ENCODE data around the gene HNMT.

DNA sequence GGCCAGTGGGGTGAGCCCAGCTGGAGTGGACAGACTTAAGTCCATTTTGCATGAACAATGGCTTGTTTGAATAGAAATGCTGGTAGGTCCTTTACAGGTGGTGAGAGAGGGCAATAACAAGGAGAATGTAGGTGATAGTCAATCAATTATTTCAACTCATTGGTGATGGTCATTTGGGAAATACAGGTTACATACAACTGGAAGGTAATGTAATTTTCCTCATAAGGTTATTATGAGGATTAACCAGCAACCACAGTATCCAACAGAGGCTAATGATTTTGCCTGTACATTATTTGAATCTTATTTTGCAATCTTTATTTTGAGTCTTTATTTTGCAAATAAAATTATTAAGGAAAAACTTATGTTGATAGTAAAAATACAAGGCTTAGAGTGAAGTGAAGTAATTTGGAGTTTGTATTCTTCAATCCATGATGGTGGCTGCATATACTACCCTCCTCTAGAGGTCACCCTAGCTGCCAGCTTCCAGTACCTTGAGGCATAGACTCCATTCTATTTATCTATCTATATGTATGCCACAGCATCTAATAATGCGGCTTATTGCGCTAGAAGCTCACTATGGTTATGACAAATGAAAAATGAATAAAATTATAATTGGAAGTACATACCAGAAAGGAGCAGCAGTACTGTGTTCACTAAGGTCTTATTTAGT, 20.5 kb upstream of the HNMT start:
- no peak for TF ChIP-seq CTCF (IDR thresholded peaks at IDR 0.05)
- no peak for TF ChIP-seq POLR2A (IDR thresholded peaks at IDR 0.05)
